HG03139 (cell line): Measurements from ENCODE around the gene ZIC5.
"Not testable (repeated sequence)": the region's sequence is repeated elsewhere in the genome, so short reads cannot be mapped to it uniquely, and the experiment has no call there.

ENCODE experiments used
- ATAC-seq: cut with Tn5 transposase; IDR thresholded peaks from one replicate; pipeline ENCODE4 v1.9.1; 2021; ENCODE audit not compliant: unreplicated experiment

The ZIC5 gene

DNA sequence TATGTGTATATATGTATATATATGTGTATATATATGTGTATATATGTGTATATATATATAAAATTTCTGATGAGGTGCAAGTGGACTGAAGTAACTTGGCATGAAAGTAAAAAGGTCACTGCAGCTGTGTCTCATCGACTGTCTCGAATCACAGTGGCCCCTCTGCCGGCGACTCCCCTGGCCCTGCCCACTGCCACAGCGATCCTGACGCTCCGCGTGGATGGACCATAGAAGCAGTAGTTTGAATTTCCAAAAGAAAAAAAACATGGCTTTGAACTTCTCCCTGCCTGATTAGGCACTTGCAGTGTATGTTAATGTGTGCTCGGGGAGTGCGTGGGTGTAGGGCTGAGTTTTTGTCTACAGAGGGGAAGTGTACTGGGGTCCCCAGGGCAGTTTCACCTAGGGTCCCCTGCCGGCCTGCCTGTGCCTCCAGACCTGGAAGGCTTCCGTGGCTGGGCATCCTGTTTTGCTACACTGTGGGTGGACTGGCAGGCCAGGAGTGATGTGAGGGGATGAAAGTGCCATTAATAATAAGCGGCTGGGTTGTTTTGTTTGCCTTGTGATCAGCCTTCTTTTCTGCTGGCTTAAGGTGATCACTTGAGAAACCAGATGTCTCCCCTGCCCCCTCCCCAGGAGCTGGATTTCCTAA lies 10.8 kb downstream of the ZIC5 start:
- no peak for ATAC-seq

DNA sequence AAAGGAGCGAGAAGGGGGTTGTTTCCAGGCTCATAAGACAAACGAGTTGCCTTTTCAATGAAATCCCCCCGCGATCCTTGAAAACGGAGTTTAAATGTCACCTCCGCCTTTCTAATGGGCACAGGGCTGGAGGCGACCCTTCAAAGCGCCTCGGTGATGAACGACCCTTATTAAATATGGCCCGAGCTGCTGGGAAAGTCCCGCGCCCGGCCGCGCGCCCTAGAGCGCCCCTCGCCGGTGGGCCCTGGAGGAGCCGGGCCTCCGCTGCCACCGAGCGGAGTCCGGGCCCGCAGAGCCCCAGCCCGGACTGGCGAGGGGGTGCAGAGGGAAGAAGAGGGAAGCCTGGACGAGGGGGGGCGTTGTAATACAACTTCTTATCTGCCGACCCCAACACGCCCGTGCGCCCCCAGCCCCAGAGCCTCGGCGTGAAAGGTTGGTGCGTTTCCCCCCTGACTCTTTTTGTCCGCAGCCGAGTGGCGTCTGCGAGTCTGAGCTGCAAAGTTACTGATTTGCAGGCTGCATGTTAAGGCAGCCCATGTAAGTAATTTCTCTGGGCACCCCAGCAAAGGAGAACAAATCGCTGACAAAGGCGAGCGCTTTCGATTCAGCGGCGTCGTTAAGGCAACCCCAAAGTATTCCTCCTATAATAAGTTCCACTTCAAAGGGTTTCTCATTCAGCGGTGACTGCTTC lies 11.9 kb downstream of the ZIC5 start:
- ATAC-seq, result no peak

DNA sequence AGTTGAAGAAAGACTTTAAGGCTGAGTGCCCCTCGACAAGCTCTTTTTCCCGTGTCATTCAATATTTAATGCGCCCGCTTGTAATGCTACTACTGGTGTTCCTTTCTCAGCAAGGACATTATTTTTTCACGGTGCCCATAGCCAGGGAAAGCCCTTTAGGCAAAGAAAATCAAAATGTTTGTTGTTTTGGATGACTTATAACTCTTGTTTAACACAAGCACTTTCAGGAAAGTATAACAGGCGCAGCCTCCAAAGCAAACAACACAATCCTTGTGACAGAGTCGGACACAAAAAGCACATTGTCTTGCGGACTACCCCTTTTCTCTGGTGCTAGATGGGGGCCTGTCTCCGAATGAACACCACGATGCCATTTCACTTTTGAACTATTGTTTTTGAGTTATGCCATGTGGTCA lies 12.4 kb downstream of the ZIC5 start:
- ATAC-seq, result no peak

DNA sequence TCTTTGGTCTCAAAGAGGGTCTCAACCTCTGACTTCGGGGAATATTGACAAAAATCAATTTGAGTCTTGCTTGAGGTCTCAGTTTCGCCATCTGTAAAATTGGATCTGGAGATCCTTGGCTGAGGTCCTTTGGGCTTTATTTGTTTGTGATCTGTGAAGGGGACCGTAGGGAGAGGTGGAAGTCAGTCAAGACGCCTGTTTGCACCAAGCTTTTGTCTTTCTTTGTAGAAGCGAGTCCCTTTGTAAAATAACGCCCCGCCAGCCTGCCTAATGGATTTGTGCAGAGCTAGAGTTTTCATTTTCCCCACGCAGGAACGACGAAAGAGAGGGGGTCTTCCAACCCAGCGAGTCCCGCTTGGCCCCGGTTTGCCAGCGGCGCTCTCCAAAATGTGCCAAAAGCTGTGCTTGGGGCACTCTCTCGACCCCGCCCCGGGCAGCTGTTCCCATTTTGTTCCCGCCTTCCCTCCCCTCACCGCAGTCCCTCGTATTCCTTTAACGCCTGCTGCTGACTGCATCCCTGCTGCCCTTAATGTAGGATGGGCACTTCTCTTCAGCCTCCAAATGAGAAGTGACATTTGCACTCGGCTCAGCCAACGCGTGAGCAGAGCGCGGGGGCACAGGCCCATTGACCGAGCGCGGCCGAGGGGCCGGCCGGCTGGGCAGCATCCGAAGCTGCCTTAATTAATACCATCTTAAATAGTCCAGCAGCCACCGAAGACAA lies 13.0 kb downstream of the ZIC5 start:
- no peak for ATAC-seq

DNA sequence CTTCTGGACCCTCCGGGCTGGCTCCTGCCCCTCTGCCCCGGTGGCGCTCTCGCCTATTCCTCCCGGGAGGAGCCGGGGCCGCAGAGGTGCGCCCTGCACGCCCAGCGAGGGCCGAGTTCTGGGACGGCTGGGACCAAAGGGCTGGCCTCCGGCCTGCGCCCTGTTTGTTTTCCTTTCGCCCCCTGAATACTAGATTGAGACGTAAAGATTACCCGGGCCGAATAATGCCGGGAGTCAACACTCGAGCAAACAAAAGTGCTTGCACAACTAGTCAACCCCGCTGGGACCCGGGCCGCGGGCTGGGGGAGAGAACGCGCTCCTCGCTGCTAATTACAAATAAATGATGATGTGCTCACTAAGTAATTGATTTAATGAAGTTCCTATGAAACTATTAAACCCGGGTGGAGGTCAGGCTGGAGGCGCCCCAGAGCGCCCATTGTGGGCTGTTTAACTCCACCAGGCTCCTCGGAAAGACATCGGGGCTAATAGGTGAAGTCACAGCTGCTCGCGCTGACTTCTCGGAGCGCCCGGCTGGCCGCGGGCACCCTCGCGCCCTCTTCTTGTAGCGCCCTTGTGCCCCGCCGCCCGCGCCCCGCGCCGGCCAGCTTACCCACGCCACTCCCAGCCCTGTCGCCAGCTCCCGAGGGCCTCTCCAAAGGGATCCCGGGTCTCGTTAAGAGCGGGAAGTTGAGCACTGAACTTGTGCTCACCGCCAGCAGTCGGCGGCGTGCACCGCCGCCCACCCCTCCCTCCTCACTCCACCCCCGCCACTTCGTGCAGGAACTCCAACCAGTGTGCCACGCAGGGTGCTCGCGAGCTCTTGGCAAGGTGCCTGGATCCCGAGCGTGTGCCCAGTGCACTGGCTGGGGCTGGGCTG lies 14.9 kb downstream of the ZIC5 start:
- no peak for ATAC-seq

DNA sequence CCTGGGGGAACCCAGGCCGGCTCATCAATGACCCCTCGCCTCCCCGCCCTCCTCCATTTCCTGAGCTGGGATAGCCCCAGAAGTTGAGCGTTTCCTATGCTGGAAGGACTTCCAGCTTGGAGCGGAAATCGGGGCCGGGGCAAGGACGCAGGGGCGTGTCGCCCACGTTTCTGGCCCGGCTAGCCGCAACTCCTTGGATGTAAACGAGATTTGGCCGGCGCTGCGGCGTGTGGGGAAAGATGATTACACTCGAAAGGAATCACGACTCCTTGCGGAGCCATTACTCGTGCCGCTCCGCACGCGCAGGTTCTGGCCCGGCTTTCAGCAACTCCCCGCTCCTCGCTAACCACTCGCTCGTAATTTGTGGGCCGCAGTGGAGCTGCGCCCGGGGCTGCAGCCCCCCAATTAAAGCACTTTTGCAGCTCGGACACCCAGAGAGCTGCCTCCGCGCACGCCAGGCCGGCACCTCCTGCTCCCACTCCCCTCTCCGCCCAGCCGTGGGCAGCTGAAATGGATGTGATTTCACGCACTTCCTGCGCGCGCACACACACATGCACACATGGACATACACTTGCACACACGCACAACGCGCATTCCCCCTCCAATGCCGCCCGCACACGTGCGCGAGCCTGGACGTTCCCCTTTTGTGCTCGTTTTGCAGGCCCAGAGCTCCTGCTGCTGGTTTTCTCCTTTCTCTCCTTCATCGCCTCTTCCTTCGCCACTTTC lies 15.7 kb downstream of the ZIC5 start:
- ATAC-seq, result no peak

DNA sequence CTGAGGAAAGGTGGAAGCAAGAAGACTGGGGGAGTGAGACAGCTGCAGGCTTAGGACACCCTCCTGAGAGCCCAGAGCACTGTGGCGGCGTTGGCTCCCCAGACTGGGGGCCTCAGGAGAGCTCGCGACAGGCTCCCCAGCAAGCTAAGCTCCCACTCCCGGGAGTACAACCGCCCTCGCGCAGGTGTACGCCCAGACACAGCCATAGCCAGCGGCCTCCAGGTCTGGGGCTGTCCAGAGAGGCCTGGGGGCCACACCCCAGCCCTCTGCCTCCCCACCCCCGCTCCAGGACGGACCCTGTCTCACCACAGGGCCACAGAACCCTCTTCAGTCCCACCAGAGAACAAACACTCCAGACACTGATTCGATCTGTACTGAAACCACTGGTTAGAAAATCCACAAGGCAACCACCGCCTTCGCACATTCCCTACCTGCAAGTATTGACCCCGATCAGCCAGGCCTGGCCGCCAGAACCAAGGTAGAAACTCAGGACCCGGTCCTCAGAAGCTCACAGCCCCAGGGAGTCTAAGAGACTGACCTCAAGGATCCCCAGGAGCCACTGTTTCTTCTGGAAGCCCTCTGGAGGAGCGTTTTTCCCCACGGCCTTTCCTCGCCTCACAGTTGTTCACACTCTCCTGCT lies 16.3 kb downstream of the ZIC5 start:
- no peak for ATAC-seq

DNA sequence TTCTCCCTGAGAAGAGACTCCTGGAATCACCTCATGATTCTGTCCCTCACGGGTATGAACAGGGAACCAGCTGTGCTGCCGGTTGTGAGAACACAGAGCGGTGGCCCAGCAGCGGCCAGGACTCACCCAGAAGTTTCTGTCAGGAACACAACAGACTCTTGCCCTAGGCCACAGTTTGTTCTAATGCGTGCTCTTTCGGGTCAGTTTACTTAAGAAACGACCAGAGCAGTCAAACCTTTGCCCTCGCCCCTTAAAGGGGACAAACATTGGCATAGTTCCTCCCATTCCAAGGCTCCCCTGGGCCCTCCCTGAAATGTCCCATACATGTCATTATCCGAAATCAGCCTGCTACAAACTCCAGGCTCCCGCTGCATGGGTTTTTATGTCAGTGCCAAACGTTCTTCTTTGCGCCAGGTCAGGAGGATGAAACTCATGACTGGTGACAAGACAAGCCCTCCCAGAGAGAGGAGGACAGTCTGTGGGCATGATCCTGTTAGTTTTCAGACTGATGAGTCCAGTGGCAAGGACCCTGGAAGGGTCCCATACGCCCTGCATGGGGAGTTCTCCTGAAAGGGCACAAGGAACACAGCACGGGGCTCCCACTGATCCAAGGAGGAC lies 18.3 kb downstream of the ZIC5 start:
- ATAC-seq, result no peak

DNA sequence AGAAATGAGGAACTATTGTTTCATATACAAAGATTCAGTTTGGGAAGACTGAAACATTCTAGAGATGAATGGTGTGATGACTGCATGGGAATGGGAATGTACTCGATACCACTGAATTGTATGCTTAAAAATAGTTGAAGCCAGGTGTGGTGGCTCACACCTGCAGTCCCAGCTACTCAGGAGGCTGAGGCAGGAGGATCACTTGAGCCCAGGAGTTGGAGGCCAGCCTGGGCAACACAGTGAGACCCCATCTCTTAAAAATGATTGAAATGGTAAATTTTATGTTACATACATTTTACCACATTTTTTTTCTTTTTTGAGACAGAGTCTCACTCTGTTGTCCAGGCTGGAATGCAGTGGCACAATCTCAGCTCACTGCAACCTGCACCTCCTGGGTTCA lies 19.9 kb downstream of the ZIC5 start:
- ATAC-seq, result not testable (repeated sequence)

DNA sequence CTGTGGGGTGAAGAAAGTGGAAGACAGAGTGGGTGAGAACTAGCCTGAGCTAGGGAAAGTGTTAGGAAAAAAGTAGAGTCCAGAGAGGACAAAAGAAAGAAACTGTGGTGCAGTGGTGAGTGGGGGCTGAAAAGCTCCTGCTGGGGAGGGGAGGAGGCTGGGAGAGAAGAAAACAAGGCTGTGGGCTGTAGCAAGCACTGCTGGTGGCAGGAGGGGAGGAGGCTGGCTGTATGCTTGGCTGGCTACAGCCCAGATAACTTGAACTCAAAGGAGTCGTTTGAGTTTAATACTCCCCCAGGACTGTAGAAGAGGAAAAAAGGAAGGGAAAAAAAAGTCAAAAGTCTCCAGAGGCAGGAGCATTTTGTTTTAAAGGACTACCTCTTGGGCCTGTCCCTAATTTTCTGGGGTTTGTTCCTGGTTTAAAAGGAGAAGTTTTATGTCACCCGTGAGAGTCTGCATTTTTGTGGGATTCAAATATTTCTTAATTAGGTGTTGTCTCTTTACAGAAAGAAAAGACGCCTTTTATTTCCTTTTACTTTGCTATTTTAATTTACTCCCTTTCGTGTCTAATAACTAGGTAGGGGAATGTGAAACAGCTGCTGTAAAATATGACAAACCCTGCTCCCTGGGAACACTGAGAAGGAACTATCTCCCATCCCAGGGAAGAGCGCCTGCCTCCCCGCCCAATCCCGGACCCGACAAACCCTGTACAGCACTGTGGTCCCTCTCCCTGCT lies 21.7 kb downstream of the ZIC5 start:
- no peak for ATAC-seq

DNA sequence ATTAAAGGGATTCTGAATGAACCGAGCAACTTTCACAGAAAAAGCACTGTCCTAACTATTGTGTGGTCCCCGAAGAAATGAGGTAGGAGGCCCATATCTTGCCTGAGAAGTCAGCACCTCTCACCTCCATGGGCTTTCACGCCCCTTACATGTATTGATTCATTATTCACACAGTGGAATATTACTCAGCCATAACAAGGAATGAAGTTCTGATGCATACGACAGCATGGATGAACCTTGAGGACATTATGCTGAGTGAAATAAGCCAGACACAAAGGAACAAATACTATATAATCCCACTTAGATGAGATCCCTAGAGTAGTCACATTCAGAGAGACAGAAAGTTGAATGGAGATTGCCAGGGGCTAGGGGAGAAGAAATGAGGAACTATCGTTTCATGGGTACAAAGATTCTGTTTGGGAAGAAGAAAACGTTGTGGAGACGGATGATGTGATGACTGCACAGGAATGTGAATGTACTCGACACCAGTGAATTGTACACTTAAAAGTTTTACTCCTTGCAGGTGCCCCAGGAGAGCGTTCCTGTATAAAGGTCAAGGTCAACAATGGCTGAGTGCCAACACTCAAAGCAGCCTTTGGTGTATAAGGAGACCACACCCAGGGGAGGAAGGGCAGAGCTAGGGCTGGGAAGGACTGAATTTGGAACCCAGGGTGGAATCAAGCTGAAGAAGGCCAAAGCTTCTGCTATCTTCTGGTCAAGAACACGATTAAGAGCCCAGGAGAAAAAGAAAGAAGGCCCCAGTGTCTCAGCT lies 22.5 kb downstream of the ZIC5 start:
- no peak for ATAC-seq

DNA sequence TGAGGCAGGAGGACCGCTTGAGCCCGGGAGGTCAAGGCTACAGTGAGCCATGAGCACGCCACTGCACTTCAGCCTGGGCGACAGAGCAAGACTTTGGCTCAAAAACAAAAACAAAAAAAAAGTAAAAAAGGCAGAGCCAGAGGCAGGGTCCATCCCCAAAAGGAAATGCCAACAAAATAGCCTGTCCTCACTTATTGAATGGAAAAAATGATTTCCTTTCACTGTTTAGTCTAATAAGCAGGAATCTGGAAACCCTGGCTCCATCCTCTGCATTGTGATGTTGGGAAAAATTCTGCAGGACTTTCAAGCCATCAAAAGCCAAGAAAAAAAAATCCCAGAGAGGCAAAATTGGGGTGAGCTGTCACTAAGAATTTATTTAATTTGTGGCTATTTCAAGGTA lies 23.2 kb downstream of the ZIC5 start:
- no peak for ATAC-seq

DNA sequence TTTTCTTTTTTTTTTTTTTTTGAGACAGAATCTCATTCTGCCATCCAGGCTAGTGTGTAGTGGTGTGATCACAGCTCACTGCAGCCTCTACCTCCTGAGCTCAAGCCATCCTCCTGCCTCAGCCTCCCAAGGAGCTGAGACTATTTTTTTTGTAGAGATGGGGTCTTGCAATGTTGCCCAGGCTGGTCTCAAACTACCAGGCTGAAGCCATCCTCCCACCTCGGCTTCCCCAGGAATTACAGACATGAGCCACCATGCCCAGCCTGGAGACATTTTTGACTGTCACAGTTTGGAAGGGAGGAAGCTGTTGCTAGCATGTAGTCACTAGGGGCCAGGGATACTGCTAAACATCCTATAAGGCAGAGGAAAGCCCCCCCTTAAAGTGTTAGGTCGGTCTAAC lies 23.9 kb downstream of the ZIC5 start:
- ATAC-seq, result no peak

DNA sequence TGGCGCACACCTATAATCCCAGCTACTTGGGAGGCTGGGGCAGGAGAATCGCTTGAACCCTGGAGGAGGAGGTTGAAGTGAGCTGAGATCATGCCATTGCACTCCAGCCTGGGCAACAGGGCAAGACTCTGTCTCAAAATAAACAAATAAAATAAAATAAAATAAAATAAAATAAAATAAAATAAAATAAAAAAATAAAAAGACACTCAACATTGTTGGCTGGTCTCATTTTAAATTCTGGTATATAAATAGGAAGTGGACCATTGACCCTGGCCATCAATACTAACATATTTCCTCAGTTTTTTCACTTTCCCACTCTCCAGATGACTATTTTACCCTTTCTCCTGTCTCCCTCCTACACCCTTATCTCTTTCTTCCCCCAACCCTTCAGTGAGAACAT lies 26.1 kb downstream of the ZIC5 start:
- not testable (repeated sequence) for ATAC-seq

DNA sequence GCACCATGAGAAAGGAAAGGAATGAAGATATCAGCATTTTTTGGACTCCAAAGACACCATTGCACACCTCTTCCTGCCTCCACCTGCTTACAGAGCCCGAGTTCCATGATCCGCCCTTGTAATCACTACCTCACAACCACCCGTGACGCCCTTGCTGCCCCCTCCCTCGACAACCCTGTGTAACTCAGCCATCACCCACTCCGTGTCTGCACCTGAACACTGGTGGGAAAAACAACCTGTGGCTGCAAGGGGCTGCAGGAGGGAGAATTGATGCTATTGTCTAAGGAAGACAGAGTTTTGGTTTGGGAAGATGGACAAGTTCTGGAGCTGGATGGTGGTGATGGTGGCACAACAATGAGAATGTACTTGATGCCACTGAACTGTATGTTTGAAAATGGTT lies 27.0 kb downstream of the ZIC5 start:
- ATAC-seq, result no peak

DNA sequence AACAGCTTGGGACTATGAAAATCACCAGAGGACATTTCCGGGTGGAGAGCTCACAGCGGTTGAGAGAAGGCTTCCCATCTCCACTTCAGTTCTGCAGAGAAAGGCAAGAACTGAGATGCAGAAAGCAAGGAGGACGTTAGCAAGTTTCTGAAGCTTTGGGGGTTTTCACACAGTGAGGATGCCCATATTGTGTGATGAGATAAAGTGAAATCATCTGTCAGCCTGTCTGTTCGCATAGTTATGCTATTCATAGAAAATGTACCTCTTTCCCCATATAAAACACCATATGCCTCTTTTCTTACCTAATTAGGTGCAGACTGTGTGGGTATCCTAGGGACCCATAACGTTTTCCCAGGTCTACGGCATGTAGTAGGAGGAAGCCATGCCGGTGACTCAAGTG lies 27.5 kb downstream of the ZIC5 start:
- ATAC-seq, result no peak

DNA sequence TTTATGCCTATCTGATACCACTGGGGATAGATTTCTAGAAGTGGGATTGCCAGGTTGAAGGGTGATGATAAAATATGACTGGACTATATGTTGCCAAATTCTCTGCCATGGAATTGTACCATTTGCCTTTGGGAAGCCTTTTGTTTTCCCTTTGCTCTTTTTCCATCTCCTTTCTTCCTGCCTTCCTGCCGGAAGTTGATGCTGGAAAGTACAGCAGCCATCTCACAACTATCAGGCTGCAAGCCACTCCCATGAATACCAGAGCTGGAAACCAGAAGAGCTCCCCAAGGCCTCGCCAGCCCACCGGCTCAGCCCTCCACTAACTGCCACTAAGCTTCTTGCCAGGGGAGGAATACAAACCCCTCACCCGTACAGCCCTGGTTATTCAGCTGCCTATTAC lies 29.7 kb downstream of the ZIC5 start:
- ATAC-seq, result no peak

DNA sequence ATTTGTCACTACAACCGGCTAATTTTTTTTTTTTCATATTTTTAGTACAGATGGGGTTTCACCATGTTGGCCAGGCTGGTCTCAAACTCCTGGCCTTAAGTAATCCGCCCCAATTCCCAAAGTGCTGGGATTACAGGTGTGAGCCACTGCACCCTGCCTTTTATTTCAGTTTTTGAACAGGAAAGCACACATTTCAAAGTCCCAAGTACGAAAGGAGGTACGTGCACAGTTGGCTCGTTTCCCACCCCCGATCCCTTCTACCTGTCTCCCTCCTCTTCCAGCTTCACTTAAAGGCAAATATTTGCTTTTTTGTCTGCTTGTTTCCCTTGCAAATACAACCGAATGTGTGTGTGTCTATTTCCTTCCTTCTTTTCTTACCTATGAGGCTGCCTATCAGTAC lies 30.5 kb downstream of the ZIC5 start:
- no peak for ATAC-seq
